Measurements from ENCODE around the gene GADL1.

DNA sequence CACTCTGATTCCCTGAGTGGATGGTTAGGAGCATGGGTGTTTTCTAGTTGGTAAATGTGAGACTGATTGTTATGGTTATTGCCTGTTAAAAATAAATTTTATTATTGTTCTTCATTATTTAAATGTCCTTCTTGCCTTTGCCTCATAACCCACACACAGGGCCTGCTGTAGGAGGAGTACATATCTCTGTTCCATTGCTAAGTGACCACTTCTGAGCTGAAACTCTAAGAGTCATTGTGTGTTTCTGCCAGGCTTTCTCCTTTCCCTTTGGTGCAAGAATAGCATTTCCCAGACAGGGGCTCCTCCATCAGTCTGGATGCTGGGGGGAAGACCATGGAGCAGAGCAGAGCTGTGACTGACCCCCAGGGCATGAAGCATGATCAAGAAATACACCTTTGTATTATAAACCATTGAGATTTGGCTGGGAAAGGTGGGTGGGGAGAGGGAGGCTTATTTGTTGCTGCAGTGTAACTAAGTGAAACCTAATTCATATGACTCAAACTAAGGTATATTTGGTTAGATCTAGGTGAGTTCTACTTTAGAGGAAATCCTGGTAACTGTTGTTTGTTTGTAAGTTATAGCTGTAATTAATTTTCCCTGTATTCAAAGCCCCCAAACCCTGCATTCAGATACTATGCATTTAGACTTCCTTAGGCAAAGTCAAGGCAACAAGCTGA, 150.7 kb downstream of the GADL1 start:
- no peak for TF ChIP-seq POLR2AphosphoS5 (IDR thresholded peaks at IDR 0.05; ENCODE audit: low read depth)
- TF ChIP-seq, protein P1, sequence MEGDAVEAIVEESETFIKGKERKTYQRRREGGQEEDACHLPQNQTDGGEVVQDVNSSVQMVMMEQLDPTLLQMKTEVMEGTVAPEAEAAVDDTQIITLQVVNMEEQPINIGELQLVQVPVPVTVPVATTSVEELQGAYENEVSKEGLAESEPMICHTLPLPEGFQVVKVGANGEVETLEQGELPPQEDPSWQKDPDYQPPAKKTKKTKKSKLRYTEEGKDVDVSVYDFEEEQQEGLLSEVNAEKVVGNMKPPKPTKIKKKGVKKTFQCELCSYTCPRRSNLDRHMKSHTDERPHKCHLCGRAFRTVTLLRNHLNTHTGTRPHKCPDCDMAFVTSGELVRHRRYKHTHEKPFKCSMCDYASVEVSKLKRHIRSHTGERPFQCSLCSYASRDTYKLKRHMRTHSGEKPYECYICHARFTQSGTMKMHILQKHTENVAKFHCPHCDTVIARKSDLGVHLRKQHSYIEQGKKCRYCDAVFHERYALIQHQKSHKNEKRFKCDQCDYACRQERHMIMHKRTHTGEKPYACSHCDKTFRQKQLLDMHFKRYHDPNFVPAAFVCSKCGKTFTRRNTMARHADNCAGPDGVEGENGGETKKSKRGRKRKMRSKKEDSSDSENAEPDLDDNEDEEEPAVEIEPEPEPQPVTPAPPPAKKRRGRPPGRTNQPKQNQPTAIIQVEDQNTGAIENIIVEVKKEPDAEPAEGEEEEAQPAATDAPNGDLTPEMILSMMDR (IDR thresholded peaks at IDR 0.05; ENCODE audit: insufficient read depth, low read length) = no peak
- no peak for TF ChIP-seq REST (IDR thresholded peaks at IDR 0.05; ENCODE audit: insufficient replicate concordance, low read depth)
- no peak for TF ChIP-seq SPI1 (IDR thresholded peaks at IDR 0.05; ENCODE audit: borderline replicate concordance, low read depth)
- TF ChIP-seq GABPA (IDR thresholded peaks at IDR 0.05; ENCODE audit: low read depth) = no peak

Measured in HL-60 (cell line).